Thyroid gland (tissue), 4 donors: ENCODE results near the gene OR2A7.
"Not testable (repeated sequence)": the region's sequence is repeated elsewhere in the genome, so short reads cannot be mapped to it uniquely, and the experiment has no call there.

ENCODE experiments used
- POLR2A ChIP-seq, 2 donors: fragments of 450-650 bp; IDR thresholded peaks; one replicate each; pipeline ENCODE4 v1.6.1; 2017; ENCODE audit warnings: antibody characterized with exemption in 2 of 2, mild to moderate bottlenecking in 2 of 2, moderate library complexity in 1 of 2
- TF ChIP-seq, protein P1 (sequence below), 6 experiments: fragments of 200-600 bp in 3 of 6; fragments of 450-650 bp in 3 of 6; sonication (generic) in 3 of 6; IDR thresholded peaks; one replicate each; pipeline ENCODE4 v1.5.1; 2016 to 2019; ENCODE audit warnings: antibody characterized with exemption in 6 of 6, mild to moderate bottlenecking in 2 of 6, inconsistent platforms in 1 of 6, moderate library complexity in 1 of 6

DNA sequence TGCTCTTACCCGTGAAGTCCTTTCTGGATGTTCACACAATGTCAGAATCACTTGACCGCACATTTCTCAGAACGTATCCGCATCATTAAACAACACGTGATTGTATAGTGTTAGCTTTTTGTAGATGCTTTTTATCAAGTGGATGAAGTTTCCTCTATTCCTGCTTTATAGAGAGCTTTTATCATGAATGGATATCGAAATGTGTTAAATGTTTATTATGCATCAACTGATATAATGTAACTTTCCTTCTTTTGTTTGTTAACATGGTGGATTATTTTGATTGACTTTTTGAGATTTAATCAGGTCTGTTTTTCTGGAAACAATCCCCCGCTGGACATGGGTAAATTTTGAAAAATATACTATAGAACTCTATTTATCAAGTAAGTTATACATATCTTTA lies at the start of gene OR2A7:
- TF ChIP-seq, protein P1, sequence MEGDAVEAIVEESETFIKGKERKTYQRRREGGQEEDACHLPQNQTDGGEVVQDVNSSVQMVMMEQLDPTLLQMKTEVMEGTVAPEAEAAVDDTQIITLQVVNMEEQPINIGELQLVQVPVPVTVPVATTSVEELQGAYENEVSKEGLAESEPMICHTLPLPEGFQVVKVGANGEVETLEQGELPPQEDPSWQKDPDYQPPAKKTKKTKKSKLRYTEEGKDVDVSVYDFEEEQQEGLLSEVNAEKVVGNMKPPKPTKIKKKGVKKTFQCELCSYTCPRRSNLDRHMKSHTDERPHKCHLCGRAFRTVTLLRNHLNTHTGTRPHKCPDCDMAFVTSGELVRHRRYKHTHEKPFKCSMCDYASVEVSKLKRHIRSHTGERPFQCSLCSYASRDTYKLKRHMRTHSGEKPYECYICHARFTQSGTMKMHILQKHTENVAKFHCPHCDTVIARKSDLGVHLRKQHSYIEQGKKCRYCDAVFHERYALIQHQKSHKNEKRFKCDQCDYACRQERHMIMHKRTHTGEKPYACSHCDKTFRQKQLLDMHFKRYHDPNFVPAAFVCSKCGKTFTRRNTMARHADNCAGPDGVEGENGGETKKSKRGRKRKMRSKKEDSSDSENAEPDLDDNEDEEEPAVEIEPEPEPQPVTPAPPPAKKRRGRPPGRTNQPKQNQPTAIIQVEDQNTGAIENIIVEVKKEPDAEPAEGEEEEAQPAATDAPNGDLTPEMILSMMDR (IDR thresholded peaks at IDR 0.05): not testable (repeated sequence)
- not testable (repeated sequence) for TF ChIP-seq POLR2A (IDR thresholded peaks at IDR 0.05)
